ENCODE data around the gene TLK2.
"Not testable (repeated sequence)": the region's sequence is repeated elsewhere in the genome, so short reads cannot be mapped to it uniquely, and the experiment has no call there.

The TLK2 gene

DNA sequence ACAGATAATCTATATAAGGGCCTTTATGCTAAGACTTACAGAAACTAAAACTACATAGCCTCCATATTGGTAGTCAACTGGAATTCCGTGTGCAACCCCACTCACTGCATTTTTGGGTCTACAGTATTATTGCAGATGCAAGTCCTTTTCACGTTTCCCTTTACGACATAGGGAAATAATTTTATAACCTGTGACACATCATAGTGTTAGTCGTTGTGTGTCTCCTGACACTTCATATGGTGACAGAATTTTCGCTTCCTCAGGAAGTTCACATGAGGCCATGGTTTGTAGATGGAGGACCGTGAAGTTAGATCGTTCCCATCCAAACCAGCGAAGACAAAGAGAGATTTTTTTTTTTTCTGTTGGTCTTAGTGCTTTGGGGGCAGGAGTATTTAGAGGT, 133.1 kb downstream of the TLK2 start:
- H3K36me3 ChIP-seq (replicated peaks; ENCODE audit: low read depth, low read length), result peaks cover 45% of the 10 kb centered on the region
- H3K27me3 ChIP-seq (ENCODE audit: low read depth, low read length), result no peaks in the 10 kb centered on the region
- no peak for TF ChIP-seq EZH2phosphoT487 (IDR thresholded peaks at IDR 0.05; ENCODE audit: low read depth)
- TF ChIP-seq, protein P1, sequence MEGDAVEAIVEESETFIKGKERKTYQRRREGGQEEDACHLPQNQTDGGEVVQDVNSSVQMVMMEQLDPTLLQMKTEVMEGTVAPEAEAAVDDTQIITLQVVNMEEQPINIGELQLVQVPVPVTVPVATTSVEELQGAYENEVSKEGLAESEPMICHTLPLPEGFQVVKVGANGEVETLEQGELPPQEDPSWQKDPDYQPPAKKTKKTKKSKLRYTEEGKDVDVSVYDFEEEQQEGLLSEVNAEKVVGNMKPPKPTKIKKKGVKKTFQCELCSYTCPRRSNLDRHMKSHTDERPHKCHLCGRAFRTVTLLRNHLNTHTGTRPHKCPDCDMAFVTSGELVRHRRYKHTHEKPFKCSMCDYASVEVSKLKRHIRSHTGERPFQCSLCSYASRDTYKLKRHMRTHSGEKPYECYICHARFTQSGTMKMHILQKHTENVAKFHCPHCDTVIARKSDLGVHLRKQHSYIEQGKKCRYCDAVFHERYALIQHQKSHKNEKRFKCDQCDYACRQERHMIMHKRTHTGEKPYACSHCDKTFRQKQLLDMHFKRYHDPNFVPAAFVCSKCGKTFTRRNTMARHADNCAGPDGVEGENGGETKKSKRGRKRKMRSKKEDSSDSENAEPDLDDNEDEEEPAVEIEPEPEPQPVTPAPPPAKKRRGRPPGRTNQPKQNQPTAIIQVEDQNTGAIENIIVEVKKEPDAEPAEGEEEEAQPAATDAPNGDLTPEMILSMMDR (IDR thresholded peaks at IDR 0.05; ENCODE audit: low read depth, low read length), result no peak
- H3K79me2 ChIP-seq (ENCODE audit: low read length), result no peaks in the 10 kb centered on the region
- peaks cover 22% of the 10 kb centered on the region for H3K4me1 ChIP-seq (ENCODE audit: low read length)
- H3K27ac ChIP-seq (ENCODE audit: low read length), result peak overlapping the region; percentile 86
- no peak overlapping the region for H2AFZ ChIP-seq (ENCODE audit: low read depth, low read length)
- peak overlapping the region; percentile 45 for H3K4me2 ChIP-seq (ENCODE audit: low read length)
- no peaks in the 10 kb centered on the region for H4K20me1 ChIP-seq (ENCODE audit: insufficient read depth, low read length)
- peak overlapping the region; percentile 17 for H3K4me3 ChIP-seq (ENCODE audit: low read length)
- no peaks in the 10 kb centered on the region for H3K9me3 ChIP-seq (ENCODE audit: insufficient read depth, low read length)
- peak overlapping the region; percentile 40 for H3K9ac ChIP-seq (ENCODE audit: low read length)

DNA sequence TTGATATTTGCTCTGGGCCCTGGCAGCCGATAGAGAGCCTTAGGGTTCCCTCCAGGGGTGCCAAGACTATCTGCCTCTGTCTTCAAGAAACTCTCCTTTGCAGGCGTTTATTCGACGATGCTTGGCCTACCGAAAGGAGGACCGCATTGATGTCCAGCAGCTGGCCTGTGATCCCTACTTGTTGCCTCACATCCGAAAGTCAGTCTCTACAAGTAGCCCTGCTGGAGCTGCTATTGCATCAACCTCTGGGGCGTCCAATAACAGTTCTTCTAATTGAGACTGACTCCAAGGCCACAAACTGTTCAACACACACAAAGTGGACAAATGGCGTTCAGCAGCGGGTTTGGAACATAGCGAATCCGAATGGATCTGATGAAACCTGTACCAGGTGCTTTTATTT, 133.7 kb downstream of the TLK2 start:
- Histone ChIP-seq H3K27ac (ENCODE audit: low read length) (peak overlapping the region; percentile 86), H3K9ac (ENCODE audit: low read length) (peak overlapping the region; percentile 40; the same call in 1 of the 2 replicates), H3K4me3 (ENCODE audit: low read length) (peak overlapping the region; percentile 17), H3K36me3 (replicated peaks; ENCODE audit: low read depth, low read length) (peaks cover 42% of the 10 kb centered on the region), H3K4me2 (ENCODE audit: low read length) (peak overlapping the region; percentile 45), H3K4me1 (ENCODE audit: low read length) (peaks cover 22% of the 10 kb centered on the region)
- not testable (repeated sequence) for H3K27me3 ChIP-seq (ENCODE audit: low read depth, low read length); H4K20me1 ChIP-seq (ENCODE audit: insufficient read depth, low read length); H3K9me3 ChIP-seq (ENCODE audit: insufficient read depth, low read length); H2AFZ ChIP-seq (ENCODE audit: low read depth, low read length); H3K79me2 ChIP-seq (ENCODE audit: low read length)

DNA sequence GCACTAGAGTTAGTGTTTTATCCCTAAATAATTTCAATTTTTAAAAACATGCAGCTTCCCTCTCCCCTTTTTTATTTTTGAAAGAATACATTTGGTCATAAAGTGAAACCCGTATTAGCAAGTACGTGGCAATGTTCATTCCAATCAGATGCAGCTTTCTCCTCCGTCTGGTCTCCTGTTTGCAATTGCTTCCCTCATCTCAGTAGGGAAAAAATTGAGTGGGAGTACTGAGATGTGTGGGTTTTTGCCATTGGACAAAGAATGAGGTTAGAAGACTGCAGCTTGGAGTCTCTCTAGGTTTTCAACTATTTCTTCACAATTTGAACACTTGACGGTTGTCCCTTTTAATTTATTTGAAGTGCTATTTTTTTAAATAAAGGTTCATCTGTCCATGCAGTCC, 134.5 kb downstream of the TLK2 start:
- peaks cover 22% of the 10 kb centered on the region for H3K4me1 ChIP-seq (ENCODE audit: low read length)
- H3K79me2 ChIP-seq (ENCODE audit: low read length); H4K20me1 ChIP-seq (ENCODE audit: insufficient read depth, low read length); H3K27ac ChIP-seq (ENCODE audit: low read length); H3K4me3 ChIP-seq (ENCODE audit: low read length); H2AFZ ChIP-seq (ENCODE audit: low read depth, low read length); H3K4me2 ChIP-seq (ENCODE audit: low read length); H3K9ac ChIP-seq (ENCODE audit: low read length); H3K9me3 ChIP-seq (ENCODE audit: insufficient read depth, low read length); H3K27me3 ChIP-seq (ENCODE audit: low read depth, low read length): not testable (repeated sequence)
- H3K36me3 ChIP-seq (replicated peaks; ENCODE audit: low read depth, low read length), result peaks cover 40% of the 10 kb centered on the region

DNA sequence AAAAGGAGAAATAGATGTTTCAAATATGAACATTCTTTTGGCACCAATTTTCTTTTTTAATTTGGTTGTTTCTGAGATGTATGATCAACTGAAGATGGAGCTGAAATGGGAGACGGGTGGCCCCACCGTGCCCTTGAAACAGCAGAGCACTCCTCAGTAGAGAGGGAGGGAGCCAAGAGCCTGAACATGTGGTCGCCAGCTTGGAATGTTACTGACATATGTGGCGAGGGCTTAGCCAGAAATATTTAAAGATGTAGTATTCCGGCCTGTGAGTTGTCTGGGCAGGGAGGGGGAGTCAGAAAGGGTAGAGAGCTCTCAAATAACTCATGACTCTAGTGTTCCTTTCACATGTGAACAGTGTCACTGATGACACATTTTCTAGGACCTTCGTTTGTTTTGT, 135.5 kb downstream of the TLK2 start:
- H3K36me3 ChIP-seq (replicated peaks; ENCODE audit: low read depth, low read length), result peaks cover 35% of the 10 kb centered on the region
- TF ChIP-seq, protein P1 (IDR thresholded peaks at IDR 0.05; ENCODE audit: low read depth, low read length), result no peak
- TF ChIP-seq EZH2phosphoT487 (IDR thresholded peaks at IDR 0.05; ENCODE audit: low read depth), result no peak
- no peak overlapping the region for H3K9ac ChIP-seq (ENCODE audit: low read length)
- peaks cover 22% of the 10 kb centered on the region for H3K4me1 ChIP-seq (ENCODE audit: low read length)
- H3K9me3 ChIP-seq (ENCODE audit: insufficient read depth, low read length), result no peaks in the 10 kb centered on the region
- no peak overlapping the region for H3K4me3 ChIP-seq (ENCODE audit: low read length)
- H3K79me2 ChIP-seq (ENCODE audit: low read length), result no peaks in the 10 kb centered on the region
- no peak overlapping the region for H3K27ac ChIP-seq (ENCODE audit: low read length)
- H4K20me1 ChIP-seq (ENCODE audit: insufficient read depth, low read length), result no peaks in the 10 kb centered on the region
- no peaks in the 10 kb centered on the region for H3K27me3 ChIP-seq (ENCODE audit: low read depth, low read length)
- no peak overlapping the region for H3K4me2 ChIP-seq (ENCODE audit: low read length)
- H2AFZ ChIP-seq (ENCODE audit: low read depth, low read length), result no peak overlapping the region

DNA sequence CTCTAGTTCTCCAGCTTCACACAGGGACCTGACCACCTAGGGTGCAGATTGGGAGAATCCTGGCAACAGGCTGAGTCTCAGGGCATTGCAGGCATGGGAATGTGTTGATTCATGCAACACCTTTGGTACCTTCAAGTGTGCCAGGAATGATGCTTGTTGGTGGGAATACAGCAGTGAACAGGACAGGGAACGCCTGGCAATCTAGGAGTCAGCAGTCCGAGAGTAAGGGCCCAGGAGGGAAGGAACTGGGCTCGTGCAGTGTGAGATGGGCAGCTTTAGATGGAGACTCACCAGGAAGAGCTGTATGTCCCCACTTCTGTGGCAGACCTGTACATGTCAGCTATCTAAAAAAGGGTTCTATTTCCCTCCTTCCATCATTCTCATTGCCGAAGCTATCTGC, 136.9 kb downstream of the TLK2 start:
- no peak overlapping the region for H3K9ac ChIP-seq (ENCODE audit: low read length)
- no peak overlapping the region for H3K4me3 ChIP-seq (ENCODE audit: low read length)
- no peaks in the 10 kb centered on the region for H3K9me3 ChIP-seq (ENCODE audit: insufficient read depth, low read length)
- no peak for TF ChIP-seq EZH2phosphoT487 (IDR thresholded peaks at IDR 0.05; ENCODE audit: low read depth)
- TF ChIP-seq, protein P1 (IDR thresholded peaks at IDR 0.05; ENCODE audit: low read depth, low read length), result no peak
- H3K27ac ChIP-seq (ENCODE audit: low read length), result no peak overlapping the region
- H3K79me2 ChIP-seq (ENCODE audit: low read length), result no peaks in the 10 kb centered on the region
- H2AFZ ChIP-seq (ENCODE audit: low read depth, low read length), result no peak overlapping the region
- H3K36me3 ChIP-seq (replicated peaks; ENCODE audit: low read depth, low read length), result peaks cover 24% of the 10 kb centered on the region
- no peak overlapping the region for H3K4me2 ChIP-seq (ENCODE audit: low read length)
- peaks cover 18% of the 10 kb centered on the region for H3K4me1 ChIP-seq (ENCODE audit: low read length)
- H4K20me1 ChIP-seq (ENCODE audit: insufficient read depth, low read length), result no peaks in the 10 kb centered on the region
- H3K27me3 ChIP-seq (ENCODE audit: low read depth, low read length), result no peaks in the 10 kb centered on the region
